ENCODE data around the gene ZSWIM1. TPM values are rescaled to one million over a fixed set of nuclear protein-coding genes. Genes with fewer than 3 reads are reported as not detected.

ZSWIM1 gene
- total and polyA plus RNA-seq, 2 of the 13 experiments (the other 11 are each of a cell fraction or from before 2014, with no cell fraction given), result 9.5 to 11.7 TPM

DNA sequence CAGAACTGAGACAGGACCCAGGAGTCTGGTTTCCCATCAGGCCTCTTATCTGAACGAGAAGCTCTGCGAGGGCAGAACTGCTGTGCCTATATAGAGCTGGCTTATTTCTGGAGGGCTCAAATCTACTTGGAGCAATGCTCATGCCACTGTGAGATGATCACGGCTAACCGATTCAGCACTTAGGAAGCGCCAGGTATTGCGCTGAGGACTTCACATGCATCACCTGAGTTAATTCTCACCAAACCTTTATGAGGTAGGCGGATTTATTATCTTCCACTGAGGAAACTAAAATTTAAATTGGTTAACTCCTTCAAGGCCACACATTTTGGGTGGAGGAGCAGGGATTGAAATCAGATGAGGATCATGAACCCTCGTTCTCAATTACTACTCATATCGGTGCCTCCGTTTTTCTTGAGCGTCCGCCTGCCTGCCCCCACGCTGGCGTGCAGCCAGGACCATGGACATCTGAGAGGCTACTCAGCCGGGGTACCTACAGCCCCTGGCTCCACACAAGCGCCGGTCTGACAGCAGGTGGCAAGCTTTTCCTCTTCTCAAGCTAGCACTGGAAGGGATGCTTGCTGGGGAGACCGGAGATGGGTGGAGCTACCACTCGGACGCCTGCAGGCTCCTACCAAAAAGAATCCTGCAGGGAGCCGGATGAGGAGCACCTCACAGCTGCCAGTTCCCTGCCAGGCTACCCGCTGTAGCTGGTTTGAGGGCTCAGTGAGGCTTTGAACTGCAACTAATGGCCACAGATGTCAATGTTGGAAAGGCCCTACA is 52.4 kb downstream of the ZSWIM1 start (continued):
- TF ChIP-seq, protein P1, sequence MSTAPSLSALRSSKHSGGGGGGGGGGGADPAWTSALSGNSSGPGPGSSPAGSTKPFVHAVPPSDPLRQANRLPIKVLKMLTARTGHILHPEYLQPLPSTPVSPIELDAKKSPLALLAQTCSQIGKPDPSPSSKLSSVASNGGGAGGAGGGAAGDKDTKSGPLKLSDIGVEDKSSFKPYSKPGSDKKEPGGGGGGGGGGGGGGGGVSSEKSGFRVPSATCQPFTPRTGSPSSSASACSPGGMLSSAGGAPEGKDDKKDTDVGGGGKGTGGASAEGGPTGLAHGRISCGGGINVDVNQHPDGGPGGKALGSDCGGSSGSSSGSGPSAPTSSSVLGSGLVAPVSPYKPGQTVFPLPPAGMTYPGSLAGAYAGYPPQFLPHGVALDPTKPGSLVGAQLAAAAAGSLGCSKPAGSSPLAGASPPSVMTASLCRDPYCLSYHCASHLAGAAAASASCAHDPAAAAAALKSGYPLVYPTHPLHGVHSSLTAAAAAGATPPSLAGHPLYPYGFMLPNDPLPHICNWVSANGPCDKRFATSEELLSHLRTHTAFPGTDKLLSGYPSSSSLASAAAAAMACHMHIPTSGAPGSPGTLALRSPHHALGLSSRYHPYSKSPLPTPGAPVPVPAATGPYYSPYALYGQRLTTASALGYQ (CRISPR knock-in tag; IDR thresholded peaks at IDR 0.05), result no peak
- TF ChIP-seq, protein P2, sequence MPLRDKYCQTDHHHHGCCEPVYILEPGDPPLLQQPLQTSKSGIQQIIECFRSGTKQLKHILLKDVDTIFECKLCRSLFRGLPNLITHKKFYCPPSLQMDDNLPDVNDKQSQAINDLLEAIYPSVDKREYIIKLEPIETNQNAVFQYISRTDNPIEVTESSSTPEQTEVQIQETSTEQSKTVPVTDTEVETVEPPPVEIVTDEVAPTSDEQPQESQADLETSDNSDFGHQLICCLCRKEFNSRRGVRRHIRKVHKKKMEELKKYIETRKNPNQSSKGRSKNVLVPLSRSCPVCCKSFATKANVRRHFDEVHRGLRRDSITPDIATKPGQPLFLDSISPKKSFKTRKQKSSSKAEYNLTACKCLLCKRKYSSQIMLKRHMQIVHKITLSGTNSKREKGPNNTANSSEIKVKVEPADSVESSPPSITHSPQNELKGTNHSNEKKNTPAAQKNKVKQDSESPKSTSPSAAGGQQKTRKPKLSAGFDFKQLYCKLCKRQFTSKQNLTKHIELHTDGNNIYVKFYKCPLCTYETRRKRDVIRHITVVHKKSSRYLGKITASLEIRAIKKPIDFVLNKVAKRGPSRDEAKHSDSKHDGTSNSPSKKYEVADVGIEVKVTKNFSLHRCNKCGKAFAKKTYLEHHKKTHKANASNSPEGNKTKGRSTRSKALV (CRISPR knock-in tag; IDR thresholded peaks at IDR 0.05), result no peak
- TF ChIP-seq, protein P3, sequence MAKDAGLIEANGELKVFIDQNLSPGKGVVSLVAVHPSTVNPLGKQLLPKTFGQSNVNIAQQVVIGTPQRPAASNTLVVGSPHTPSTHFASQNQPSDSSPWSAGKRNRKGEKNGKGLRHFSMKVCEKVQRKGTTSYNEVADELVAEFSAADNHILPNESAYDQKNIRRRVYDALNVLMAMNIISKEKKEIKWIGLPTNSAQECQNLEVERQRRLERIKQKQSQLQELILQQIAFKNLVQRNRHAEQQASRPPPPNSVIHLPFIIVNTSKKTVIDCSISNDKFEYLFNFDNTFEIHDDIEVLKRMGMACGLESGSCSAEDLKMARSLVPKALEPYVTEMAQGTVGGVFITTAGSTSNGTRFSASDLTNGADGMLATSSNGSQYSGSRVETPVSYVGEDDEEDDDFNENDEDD (CRISPR knock-in tag; IDR thresholded peaks at IDR 0.05; ENCODE audit: borderline replicate concordance), result no peak; the same call in 1 of the 2 replicates
- TF ChIP-seq ATF1 (CRISPR knock-in tag; IDR thresholded peaks at IDR 0.05) (no peak), ZNF430 (CRISPR knock-in tag; IDR thresholded peaks at IDR 0.05) (peak; percentile 77; the same call in 1 of the 2 replicates), HMG20B (CRISPR knock-in tag; conservative IDR thresholded peaks at IDR 0.05) (no peak; the same call in 1 of the 2 replicates), RXRA (CRISPR knock-in tag; IDR thresholded peaks at IDR 0.05) (peak; percentile 43; the same call in 1 of the 2 replicates), ELF4 (CRISPR knock-in tag; IDR thresholded peaks at IDR 0.05; ENCODE audit: borderline replicate concordance) (peak; percentile 48; the same call in 1 of the 2 replicates), STAG1 (CRISPR knock-in tag; IDR thresholded peaks at IDR 0.05) (peak; percentile 77), HNF4A (CRISPR knock-in tag; IDR thresholded peaks at IDR 0.05) (no peak; the same call in 1 of the 2 replicates), NCOR1 (IDR thresholded peaks at IDR 0.05; ENCODE audit: borderline replicate concordance, low read length) (no peak), ZFP36L1 (CRISPR knock-in tag; IDR thresholded peaks at IDR 0.05) (0 out of 2 replicates have a peak, but pooled peaks have one; percentile 2), ZNF292 (CRISPR knock-in tag; IDR thresholded peaks at IDR 0.05; ENCODE audit: borderline replicate concordance, low read depth) (peak; percentile 82; the same call in 1 of the 2 replicates), KAT7 (CRISPR knock-in tag; IDR thresholded peaks at IDR 0.05; ENCODE audit: borderline replicate concordance) (no peak; the same call in none of the 2 replicates), ZNF615 (CRISPR knock-in tag; IDR thresholded peaks at IDR 0.05; ENCODE audit: borderline replicate concordance) (no peak), ZNF550 (CRISPR knock-in tag; IDR thresholded peaks at IDR 0.05; ENCODE audit: borderline replicate concordance) (peak; percentile 81; the same call in 1 of the 2 replicates), AKAP8 (CRISPR knock-in tag; IDR thresholded peaks at IDR 0.05) (no peak)
- TF ChIP-seq, protein P4, sequence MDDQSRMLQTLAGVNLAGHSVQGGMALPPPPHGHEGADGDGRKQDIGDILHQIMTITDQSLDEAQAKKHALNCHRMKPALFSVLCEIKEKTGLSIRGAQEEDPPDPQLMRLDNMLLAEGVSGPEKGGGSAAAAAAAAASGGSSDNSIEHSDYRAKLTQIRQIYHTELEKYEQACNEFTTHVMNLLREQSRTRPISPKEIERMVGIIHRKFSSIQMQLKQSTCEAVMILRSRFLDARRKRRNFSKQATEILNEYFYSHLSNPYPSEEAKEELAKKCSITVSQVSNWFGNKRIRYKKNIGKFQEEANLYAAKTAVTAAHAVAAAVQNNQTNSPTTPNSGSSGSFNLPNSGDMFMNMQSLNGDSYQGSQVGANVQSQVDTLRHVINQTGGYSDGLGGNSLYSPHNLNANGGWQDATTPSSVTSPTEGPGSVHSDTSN (CRISPR knock-in tag; IDR thresholded peaks at IDR 0.05; ENCODE audit: borderline replicate concordance), result no peak
